Measurements from ENCODE around the gene PRKCQ. TPM values are rescaled to one million over a fixed set of nuclear protein-coding genes. Genes with fewer than 3 reads are reported as not detected.
A peak's percentile ranks its signal among the peaks of the same experiment; 100 is the strongest.

Gene PRKCQ
- total and polyA plus RNA-seq, 2 of the 4 experiments (the other 2 are of a cell fraction), result under 0.01 to 0.03 TPM

- dilution Hi-C loops (cut with HindIII; ENCODE audit: low sequenced_read_pairs, unreplicated experiment) (no loop called here), intact Hi-C loops (cut with micrococcal nuclease) (no loop called here), in situ Hi-C loops (cut with MboI; ENCODE audit: low sequenced_read_pairs) (no loop called here)
- Histone ChIP-seq H2AK5ac (ENCODE audit: low read depth, low read length) (peak overlapping the region; percentile 73), H3K4me2 (ENCODE audit: low read depth, low read length) (no peak overlapping the region), H3K4me3 (ENCODE audit: insufficient read depth, low read depth, low read length) (no peak overlapping the region), H4K8ac (ENCODE audit: low read depth in 2 of 2, low read length in 2 of 2) (peak overlapping the region; percentile 36 to 39; a peak in 1 of 4 replicates), H3K36me3 (ENCODE audit: control insufficient read depth, insufficient read depth, low read length) (no peaks in the 10 kb centered on the region), H3K9me1 (ENCODE audit: insufficient read depth, low read length) (peaks cover 32% of the 10 kb centered on the region), H3K27me3 (ENCODE audit: control insufficient read depth, insufficient read depth, low read length) (no peaks in the 10 kb centered on the region), H4K20me1 (ENCODE audit: insufficient read depth, low read length) (no peaks in the 10 kb centered on the region), H4K5ac (ENCODE audit: low read depth, low read length) (peak overlapping the region; percentile 26; the same call in 1 of the 2 replicates), H3K4ac (ENCODE audit: low read depth, low read length) (peak overlapping the region; percentile 83), H3K9me3 (ENCODE audit: control insufficient read depth, insufficient read depth, low read length) (peaks cover 11% of the 10 kb centered on the region; the same call in 1 of the 2 replicates), H3K14ac (replicated peaks; ENCODE audit: low read depth, low read length) (peak overlapping the region; percentile 74), H2AK9ac (replicated peaks; ENCODE audit: low read depth, low read length, poor library complexity) (no peak overlapping the region), H2BK120ac (ENCODE audit: low read depth, low read length) (peak overlapping the region; percentile 65), H2BK15ac (ENCODE audit: low read depth, low read length) (peak overlapping the region; percentile 90), H4K91ac (ENCODE audit: insufficient read depth, low read depth, low read length) (peak overlapping the region; percentile 56), H3K79me1 (ENCODE audit: low read depth in 1 of 2, low read length in 2 of 2) (no peaks in the 10 kb centered on the region), H2AFZ (replicated peaks; ENCODE audit: low read length, poor library complexity) (peak overlapping the region; percentile 21), H2BK20ac (ENCODE audit: low read depth, low read length) (peak overlapping the region; percentile 74), H3K4me1 (ENCODE audit: control insufficient read depth, insufficient read depth, low read length) (peaks cover 21% of the 10 kb centered on the region), H3K18ac (ENCODE audit: low read depth, low read length) (peak overlapping the region; percentile 83), H2BK5ac (ENCODE audit: low read depth, low read length, poor library complexity, severe bottlenecking) (peak overlapping the region; percentile 63), H3K9ac (ENCODE audit: low read depth, low read length) (no peak overlapping the region), H3K27ac (ENCODE audit: insufficient read depth, low read length) (peak overlapping the region; percentile 98; the same call in 1 of the 2 replicates), H3K23ac (ENCODE audit: low read depth, low read length) (no peak overlapping the region), H3K56ac (ENCODE audit: extremely low read depth, insufficient read depth, low read length) (no peak overlapping the region)
- BruUV-seq (replicated peaks), result no TSS peak
- TF ChIP-seq MAZ (IDR thresholded peaks at IDR 0.05; ENCODE audit: borderline replicate concordance, low read depth, low read length), result no peak
- no peak for TF ChIP-seq NFE2L2 (IDR thresholded peaks at IDR 0.05; ENCODE audit: low read depth, low read length)
- TF ChIP-seq USF2 (IDR thresholded peaks at IDR 0.05; ENCODE audit: low read depth, low read length), result no peak
- no peak for TF ChIP-seq SMC3 (IDR thresholded peaks at IDR 0.05; ENCODE audit: low read depth, low read length)
- TF ChIP-seq CTCF (conservative IDR thresholded peaks at IDR 0.05; ENCODE audit: low read depth, low read length), result no peak
- no peak for TF ChIP-seq RCOR1 (IDR thresholded peaks at IDR 0.05; ENCODE audit: insufficient replicate concordance, low read length)
- TF ChIP-seq ELK1 (IDR thresholded peaks at IDR 0.05; ENCODE audit: borderline replicate concordance, low read depth, low read length), result no peak
- TF ChIP-seq RFX5 (IDR thresholded peaks at IDR 0.05; ENCODE audit: low read depth, low read length), result no peak
- TF ChIP-seq CHD1 (IDR thresholded peaks at IDR 0.05; ENCODE audit: low read depth, low read length), result no peak
- TF ChIP-seq MAFK (IDR thresholded peaks at IDR 0.05; ENCODE audit: low read depth, low read length), result no peak
- TF ChIP-seq RAD21 (IDR thresholded peaks at IDR 0.05; ENCODE audit: low read length), result no peak
- no peak for TF ChIP-seq POLR2A (IDR thresholded peaks at IDR 0.05; ENCODE audit: low read depth, low read length)
- no peak for TF ChIP-seq CEBPB (IDR thresholded peaks at IDR 0.05; ENCODE audit: low read depth, low read length)
- no peak for TF ChIP-seq MXI1 (IDR thresholded peaks at IDR 0.05; ENCODE audit: borderline replicate concordance, low read depth, low read length)
- POLR2A ChIA-PET (ENCODE audit: unreplicated experiment), result no interaction called here
- ATAC-seq (ENCODE audit: low read depth), result no peak
- no CpG with 5 or more reads among the region's 7 CpGs for WGBS, 2 experiments (ENCODE audit: extremely low coverage in 2 of 2, insufficient read length in 1 of 2)
- DNase-seq, result no peak
- CTCF ChIA-PET, result no interaction called here
These were observed 196.0 kb downstream of the PRKCQ start for GRCh38 chr10:6384031-6384430.
